ENCODE results near the gene GPN3. TPM values are rescaled to one million over a fixed set of nuclear protein-coding genes. Genes with fewer than 3 reads are reported as not detected.
A peak's percentile ranks its signal among the peaks of the same experiment; 100 is the strongest.

Gene GPN3
- total RNA-seq (2021; fragmentation: NEBNext Ultra II Directional; extraction: Animal tissue kit (Norgen Biotek cat#: 25700)) (49.7 and 50.8 TPM in 2 replicates), polyA plus RNA-seq (2011; rRNA removed) (32.8 and 52.9 TPM in 2 replicates), polyA minus RNA-seq (2011; rRNA and poly(A)+ RNA removed) (31.1 and 35.4 TPM in 2 replicates)
- 57.0 TPM for polyA plus RNA-seq (2011; cell fraction: cytosol; rRNA removed)
- 11.8 TPM for polyA plus RNA-seq (2011; cell fraction: nucleus; rRNA removed)
- polyA plus RNA-seq (2012, experiment 1 of 2): 36.0 to 51.5 TPM (median 43.2 TPM) in 4 replicates
- polyA plus RNA-seq (2012, experiment 2 of 2): 5.9 TPM
- 47.0 TPM for polyA plus RNA-seq (2013, experiment 1 of 2)
- polyA plus RNA-seq (2013, experiment 2 of 2): 49.4 TPM
- polyA minus RNA-seq (2011; cell fraction: cytosol; rRNA and poly(A)+ RNA removed): 15.9 TPM
- polyA minus RNA-seq (2011; cell fraction: nucleus; rRNA and poly(A)+ RNA removed): 19.8 TPM
- long read RNA-seq, experiment 1, transcript GPN3-201 (8 exons, 1,468 nt): major isoform, 45 of 62 reads
- long read RNA-seq, experiment 1, partial matches to known transcripts: 13 of 62 reads
- long read RNA-seq, experiment 1, other reads (novel, unspliced or antisense): 3 of 62 reads
- long read RNA-seq, experiment 2, transcript GPN3-201 (8 exons, 1,468 nt): major isoform, 131 of 154 reads
- long read RNA-seq, experiment 2, transcript GPN3-202 (8 exons, 1,491 nt): minor isoform, 7 of 154 reads
- long read RNA-seq, experiment 2, partial matches to known transcripts: 5 of 154 reads
- long read RNA-seq, experiment 2, other reads (novel, unspliced or antisense): 10 of 154 reads

GRCh38 chr12:110468214-110469048, at the start of gene GPN3, which contains the start of gene FAM216A:
TSS of gene GPN3 (minus strand) at chr12:110468257. CDS start at chr12:110468203, 54 bp downstream.
TSS of gene FAM216A (plus strand) at chr12:110468845. CDS start at chr12:110468876, 31 bp downstream.
- Histone ChIP-seq H3K4me1 (replicated peaks in 1 of 4; ENCODE audit: control insufficient read depth in 3 of 4, insufficient read depth in 4 of 4, low read length in 3 of 4) (peaks cover 0 to 7% (median 1%) of the 10 kb centered on the region in 4 experiments; a peak in 3 of 7 replicates), H3K4me3 (ENCODE audit: extremely low read depth in 1 of 4, insufficient read depth in 2 of 4, low read depth in 3 of 4, low read length in 4 of 4) (peak within 1 kb of the TSS; percentile 85 to 96 (median 90)), H2BK15ac (ENCODE audit: low read length) (peak within 1 kb of the TSS; percentile 24; the same call in 1 of the 2 replicates), H4K91ac (replicated peaks; ENCODE audit: insufficient read length, low read length) (peak within 1 kb of the TSS; percentile 88), H2BK20ac (ENCODE audit: low read length) (no peak within 1 kb of the TSS), H3K36me3 (ENCODE audit: control insufficient read depth in 2 of 4, insufficient read depth in 4 of 4, low read length in 3 of 4) (peaks cover 5 to 13% (median 9%) of the 10 kb centered on the region in 4 experiments), H3K27ac (ENCODE audit: low read depth, low read length) (peak within 1 kb of the TSS; percentile 92), H3K27me3 (replicated peaks in 1 of 4; ENCODE audit: control insufficient read depth in 3 of 4, extremely low read depth in 1 of 4, insufficient read depth in 3 of 4, low read length in 3 of 4) (no peaks in the 10 kb centered on the region), H2BK120ac (replicated peaks; ENCODE audit: low read depth, low read length) (peak within 1 kb of the TSS; percentile 4), H4K20me1 (replicated peaks in 1 of 2; ENCODE audit: control insufficient read depth in 1 of 2, insufficient read depth in 2 of 2, low read length in 2 of 2) (peaks cover 2% of the 10 kb centered on the region in 2 experiments), H3K9ac (replicated peaks in 1 of 4; ENCODE audit: extremely low read depth in 1 of 4, low read depth in 3 of 4, low read length in 3 of 4) (peak within 1 kb of the TSS; percentile 80 to 95 (median 90)), H4K8ac (ENCODE audit: extremely low read depth, insufficient read depth, low read length) (peak within 1 kb of the TSS; percentile 91; the same call in 1 of the 2 replicates), H3K4ac (replicated peaks; ENCODE audit: insufficient read length, low read depth, low read length) (peak within 1 kb of the TSS; percentile 49), H2AK5ac (ENCODE audit: low read depth, low read length) (no peak within 1 kb of the TSS), H2BK5ac (ENCODE audit: low read depth, low read length) (peak within 1 kb of the TSS; percentile 97), H3K23ac (ENCODE audit: insufficient read length) (no peak within 1 kb of the TSS), H2AFZ (ENCODE audit: low read length) (peak within 1 kb of the TSS; percentile 97), H3K18ac (ENCODE audit: extremely low read depth, low read length) (peak within 1 kb of the TSS; percentile 95), H3K79me1 (ENCODE audit: low read depth, low read length) (peaks cover 4% of the 10 kb centered on the region; the same call in 1 of the 2 replicates), H3K9me3 (ENCODE audit: insufficient read depth in 2 of 2, low read depth in 1 of 2, low read length in 1 of 2) (no peaks in the 10 kb centered on the region), H3K56ac (replicated peaks; ENCODE audit: insufficient read length, low read depth, low read length) (peak within 1 kb of the TSS; percentile 67), H3K14ac (ENCODE audit: insufficient read length) (no peak within 1 kb of the TSS), H3K4me2 (ENCODE audit: insufficient read depth in 1 of 2, low read depth in 2 of 2, low read length in 2 of 2) (peak within 1 kb of the TSS; percentile 82 to 94), H3K79me2 (ENCODE audit: control insufficient read depth in 1 of 2, insufficient read depth in 2 of 2, low read length in 2 of 2) (peaks cover 0 to 29% of the 10 kb centered on the region in 2 experiments; a peak in 3 of 4 replicates), H2BK12ac (ENCODE audit: low read depth, low read length) (peak within 1 kb of the TSS; percentile 94), H4K5ac (ENCODE audit: insufficient read length, low read depth, low read length) (peak within 1 kb of the TSS; percentile 95), H3K23me2 (ENCODE audit: low read depth, low read length) (peaks cover 4% of the 10 kb centered on the region)
- FAIRE-seq (peak; percentile 60), DNase-seq (ENCODE audit: low read depth in 1 of 2, low spot score in 2 of 2) (peak; percentile 94)
- WGBS, 2 experiments (ENCODE audit: extremely low coverage in 1 of 2, insufficient coverage in 1 of 2, insufficient read length in 1 of 2, insufficient replicate concordance in 2 of 2, low coverage in 1 of 2, low lambda C conversion rate in 2 of 2, missing lambda C conversion rate in 1 of 2): 2% methylated on average over 78 of the region's 78 CpGs; no CpG with 5 or more reads in 1 of the 2 experiments
- ChIA-PET POLR2A (ENCODE audit: partially characterized antibody) (interaction anchor here (0.7 to 4.2 kb wide), 46 partner anchors 9 to 366 kb away, joined by 3 to 57 read pairs (median 4); partner anchors contain the start of genes ARPC3, ATP2A2, RAD9B and TCTN1), CTCF (ENCODE audit: partially characterized antibody) (interaction anchor here (0.8 to 8.1 kb wide), 18 partner anchors 10 to 427 kb away, joined by 3 to 67 read pairs (median 4); partner anchors contain the start of gene ARPC3)
- TF ChIP-seq BRCA1 (IDR thresholded peaks at IDR 0.05; ENCODE audit: low read depth, low read length) (peak; percentile 59), EGR1 (IDR thresholded peaks at IDR 0.05; ENCODE audit: borderline replicate concordance, low read depth, low read length) (peak; percentile 60; the same call in 1 of the 2 replicates), YY1 (IDR thresholded peaks at IDR 0.05; ENCODE audit: low read depth, low read length) (no peak; the same call in 1 of the 2 replicates), SRF (IDR thresholded peaks at IDR 0.05; ENCODE audit: low read depth, low read length) (no peak), TAF1 (IDR thresholded peaks at IDR 0.05; ENCODE audit: low read depth, low read length) (peak; percentile 94), PHF8 (conservative IDR thresholded peaks at IDR 0.05; ENCODE audit: low read depth, low read length) (peak; percentile 82), POLR2A (IDR thresholded peaks at IDR 0.05; ENCODE audit: control extremely low read depth in 1 of 2, low read depth in 2 of 2, low read length in 2 of 2) (peak in 1 of 2 experiments; percentile 72; a peak in 2 of 3 replicates), BACH1 (IDR thresholded peaks at IDR 0.05; ENCODE audit: low read length) (peak; percentile 10; the same call in 1 of the 2 replicates)

All from H1 (cell line).